H7 (cell line): ENCODE measurements around the gene NUDT21. TPM values are rescaled to one million over a fixed set of nuclear protein-coding genes. Genes with fewer than 3 reads are reported as not detected.
"Not testable (repeated sequence)": the region's sequence is repeated elsewhere in the genome, so short reads cannot be mapped to it uniquely, and the experiment has no call there.

Source experiments
- DNase-seq: peaks from one replicate; pipeline ENCODE4 v3.0.0; 2012
- H3K27me3 ChIP-seq: 2 replicates; pipeline ENCODE4 v1.6.0; 2011; ENCODE audit warnings: mild to moderate bottlenecking, low read length; ENCODE audit not compliant: control insufficient read depth, insufficient read depth
- H3K36me3 ChIP-seq: replicated peaks from 2 replicates; pipeline ENCODE4 v1.5.1; 2011; ENCODE audit warnings: low read length; ENCODE audit not compliant: control insufficient read depth, insufficient read depth
- H3K4me3 ChIP-seq: 2 replicates; pipeline ENCODE4 v1.5.1; 2011; ENCODE audit warnings: low read depth, mild to moderate bottlenecking, control low read depth, low read length, moderate library complexity; ENCODE audit not compliant: insufficient read depth
- total RNA-seq: library from RNA; depleted of rRNA; stranded (reverse); fragments of >200 nt; shearing (Covaris generic); gene quantifications from 2 replicates; pipeline ENCODE4 v1.2.3, GENCODE V29; 2014; rRNA removed

NUDT21 gene
- total RNA-seq, 1 experiment from 2014 or later: 160 TPM

GRCh38 chr16:56388209-56388608, 62.9 kb downstream of the NUDT21 start:
- H3K27me3 ChIP-seq: no peaks in the 10 kb centered on the region
- H3K36me3 ChIP-seq: peaks cover 13% of the 10 kb centered on the region
- DNase-seq: no peak

GRCh38 chr16:56387396-56387795, 63.7 kb downstream of the NUDT21 start:
- no peak for DNase-seq
- no peaks in the 10 kb centered on the region for H3K27me3 ChIP-seq
- peaks cover 15% of the 10 kb centered on the region for H3K36me3 ChIP-seq
- no peak overlapping the region for H3K4me3 ChIP-seq

More at GRCh38 chr16:56388209-56388608, 62.9 kb downstream of the NUDT21 start:
- no peak overlapping the region for H3K4me3 ChIP-seq

- Histone ChIP-seq H3K27me3 (no peaks in the 10 kb centered on the region), H3K36me3 (peaks cover 14% of the 10 kb centered on the region), H3K4me3 (no peak overlapping the region)
- no peak for DNase-seq
Observed at GRCh38 chr16:56384074-56384721, 66.9 kb downstream of the NUDT21 start.

- H3K27me3 ChIP-seq: no peaks in the 10 kb centered on the region
- no peak for DNase-seq
- H3K4me3 ChIP-seq: no peak overlapping the region
- peaks cover 14% of the 10 kb centered on the region for H3K36me3 ChIP-seq
Observed at GRCh38 chr16:56382901-56383355, 68.2 kb downstream of the NUDT21 start.

GRCh38 chr16:56382459-56382858, 68.7 kb downstream of the NUDT21 start:
- Histone ChIP-seq H3K4me3 (no peak overlapping the region), H3K27me3 (no peaks in the 10 kb centered on the region), H3K36me3 (peaks cover 14% of the 10 kb centered on the region)
- DNase-seq: no peak

GRCh38 chr16:56380778-56381485, 70.2 kb downstream of the NUDT21 start:
- peaks cover 11% of the 10 kb centered on the region for H3K36me3 ChIP-seq
- not testable (repeated sequence) for H3K4me3 ChIP-seq, H3K27me3 ChIP-seq, DNase-seq

Other genes starting within 250 kb of the NUDT21 start
- 83.1 and 91.1 TPM in 2 replicates for gene AMFR, start 25.8 kb downstream of the NUDT21 start, total RNA-seq
- 70.2 and 74.1 TPM in 2 replicates for gene OGFOD1, start 222 bp upstream of the NUDT21 start, total RNA-seq
- gene BBS2, start 68.7 kb upstream of the NUDT21 start, total RNA-seq: 22.2 and 38.8 TPM in 2 replicates
- not detected in 2 replicates for gene MT4, start 113.7 kb upstream of the NUDT21 start, total RNA-seq
- 0.31 TPM in 1 of 2 replicates, not detected in the other for gene MT3, start 138.2 kb upstream of the NUDT21 start, total RNA-seq
- gene MT2A, start 157.3 kb upstream of the NUDT21 start, total RNA-seq: 31.9 and 36.9 TPM in 2 replicates
- gene MT1E, start 174.4 kb upstream of the NUDT21 start, total RNA-seq: 22.3 and 35.8 TPM in 2 replicates
- gene MT1M, start 181.3 kb upstream of the NUDT21 start, total RNA-seq: 0.80 and 0.81 TPM in 2 replicates
- gene MT1A, start 187.3 kb upstream of the NUDT21 start, total RNA-seq: 1.1 TPM in 1 of 2 replicates, not detected in the other
- gene MT1B, start 200.6 kb upstream of the NUDT21 start, total RNA-seq: not detected in 2 replicates
- 11.8 and 13.4 TPM in 2 replicates for gene MT1F, start 206.6 kb upstream of the NUDT21 start, total RNA-seq
- gene MT1G, start 216.7 kb upstream of the NUDT21 start, total RNA-seq: 20.3 and 38.1 TPM in 2 replicates
- gene MT1H, start 218.5 kb upstream of the NUDT21 start, total RNA-seq: 3.0 and 3.8 TPM in 2 replicates
- gene MT1X, start 231.1 kb upstream of the NUDT21 start, total RNA-seq: 138 and 157 TPM in 2 replicates